Nucleus accumbens (tissue), 56 donors: ENCODE data around the gene TMEM94.
"Not testable (repeated sequence)": the region's sequence is repeated elsewhere in the genome, so short reads cannot be mapped to it uniquely, and the experiment has no call there.

Experiments
- DNase-seq, 56 donors: peaks; one replicate each; lab custom pipeline; 2025; lab: John Stamatoyannopoulos, UW

The TMEM94 gene

GRCh38 chr17:75507733-75508719 is 51.6 kb downstream of the TMEM94 start:
- peak in 54 of 56 donors; percentile 33 to 93 (median 81) for DNase-seq

GRCh38 chr17:75508931-75509361 is 52.5 kb downstream of the TMEM94 start:
- DNase-seq = peak in 7 of 56 donors; percentile 23 to 63 (median 34)

- DNase-seq = peak in 1 of 56 donors; percentile 21
Observed at GRCh38 chr17:75509528-75510258, 53.3 kb downstream of the TMEM94 start.

- DNase-seq = no peak
Observed at GRCh38 chr17:75511270-75511609, 54.8 kb downstream of the TMEM94 start.

- DNase-seq = peak in 1 of 56 donors; percentile 34
Observed at GRCh38 chr17:75511610-75512575, 55.5 kb downstream of the TMEM94 start.

- no peak for DNase-seq
Observed at GRCh38 chr17:75512926-75513640, 56.6 kb downstream of the TMEM94 start.

- DNase-seq = no peak
Observed at GRCh38 chr17:75513641-75514000, 57.2 kb downstream of the TMEM94 start.

GRCh38 chr17:75514299-75514918 is 58.0 kb downstream of the TMEM94 start:
- peak in 4 of 56 donors; percentile 20 to 40 (median 35) for DNase-seq

GRCh38 chr17:75514919-75515495 is 58.6 kb downstream of the TMEM94 start:
- peak in 6 of 56 donors; percentile 28 to 51 (median 41) for DNase-seq

GRCh38 chr17:75515496-75516254 is 59.2 kb downstream of the TMEM94 start, which contains the start of gene CASKIN2:
TSS of gene CASKIN2 (minus strand) at chr17:75515537. CDS start at chr17:75513804, 1,733 bp downstream.
- peak in 55 of 56 donors; percentile 75 to 99 (median 93) for DNase-seq

GRCh38 chr17:75516255-75516618 is 59.8 kb downstream of the TMEM94 start, which contains the start of gene TSEN54:
TSS of gene TSEN54 (plus strand) at chr17:75516528. CDS start at chr17:75516561, 33 bp downstream.
- DNase-seq = peak; percentile 30 to 96 (median 89)

GRCh38 chr17:75516619-75517296 is 60.3 kb downstream of the TMEM94 start:
- DNase-seq = peak in 6 of 56 donors; percentile 37 to 64 (median 56)

GRCh38 chr17:75517297-75517865 is 60.9 kb downstream of the TMEM94 start:
- DNase-seq = no peak

GRCh38 chr17:75518201-75518600 is 61.8 kb downstream of the TMEM94 start:
- no peak for DNase-seq

GRCh38 chr17:75518983-75519537 is 62.6 kb downstream of the TMEM94 start:
- no peak for DNase-seq

- DNase-seq = not testable (repeated sequence)
Observed at GRCh38 chr17:75520413-75520812, 64.0 kb downstream of the TMEM94 start.
